ENCODE results near the gene C1QL4. TPM values are rescaled to one million over a fixed set of nuclear protein-coding genes. Genes with fewer than 3 reads are reported as not detected.

The C1QL4 gene
- total and polyA plus RNA-seq, 2 donors (not counting 1 experiment from before 2014, with no cell fraction given), result 0.17 TPM; not detected in 1

GRCh38 chr12:49332441-49332861 is 4.5 kb downstream of the C1QL4 start:
- H3K4me3 ChIP-seq (replicated peaks in 1 of 4; ENCODE audit: control extremely low read depth in 1 of 4, insufficient read depth in 1 of 4, low read depth in 3 of 4, low read length in 4 of 4), result no peak overlapping the region
- no peaks in the 10 kb centered on the region for H3K9me3 ChIP-seq (ENCODE audit: control insufficient read depth, insufficient read depth, low read depth, low read length)
- no peak overlapping the region for H2AFZ ChIP-seq (ENCODE audit: low read length)
- H3K4me1 ChIP-seq (ENCODE audit: control insufficient read depth, extremely low read depth, insufficient read depth, low read length), result no peaks in the 10 kb centered on the region
- TF ChIP-seq CTCF (conservative IDR thresholded peaks at IDR 0.05 in 1 of 2, IDR thresholded peaks at IDR 0.05 in 1 of 2; ENCODE audit: low read depth in 1 of 2, low read length in 2 of 2) (no peak), EZH2 (IDR thresholded peaks at IDR 0.05; ENCODE audit: low read length, missing control alignments) (no peak)
- H3K27me3 ChIP-seq (ENCODE audit: control insufficient read depth, insufficient read depth, low read length), result peaks cover 19% of the 10 kb centered on the region
- no peak for DNase-seq (ENCODE audit: low read depth in 2 of 2)
- no peak overlapping the region for H3K9ac ChIP-seq (ENCODE audit: insufficient read depth, low read length)
- no peaks in the 10 kb centered on the region for H3K79me2 ChIP-seq (ENCODE audit: control insufficient read depth, insufficient read depth, low read length)
- H4K20me1 ChIP-seq (ENCODE audit: control insufficient read depth, extremely low read depth, insufficient read depth, low read length), result no peaks in the 10 kb centered on the region
- H3K4me2 ChIP-seq (ENCODE audit: extremely low read depth, insufficient read depth, low read length), result no peak overlapping the region
- no peak overlapping the region for H3K27ac ChIP-seq (ENCODE audit: insufficient read depth, low read length)
- peaks cover 7% of the 10 kb centered on the region for H3K36me3 ChIP-seq (ENCODE audit: control insufficient read depth, insufficient read depth, low read length)

- no peak overlapping the region for H3K9ac ChIP-seq (ENCODE audit: insufficient read depth, low read length)
- DNase-seq (ENCODE audit: low read depth in 2 of 2), result peak; percentile 67 to 83
- H3K4me2 ChIP-seq (ENCODE audit: extremely low read depth, insufficient read depth, low read length), result no peak overlapping the region
- H3K4me1 ChIP-seq (ENCODE audit: control insufficient read depth, extremely low read depth, insufficient read depth, low read length), result no peaks in the 10 kb centered on the region
- H3K9me3 ChIP-seq (ENCODE audit: control insufficient read depth, insufficient read depth, low read depth, low read length), result no peaks in the 10 kb centered on the region
- H2AFZ ChIP-seq (ENCODE audit: low read length), result no peak overlapping the region
- H3K79me2 ChIP-seq (ENCODE audit: control insufficient read depth, insufficient read depth, low read length), result no peaks in the 10 kb centered on the region
- TF ChIP-seq EZH2 (IDR thresholded peaks at IDR 0.05; ENCODE audit: low read length, missing control alignments) (no peak), CTCF (conservative IDR thresholded peaks at IDR 0.05 in 1 of 2, IDR thresholded peaks at IDR 0.05 in 1 of 2; ENCODE audit: low read depth in 1 of 2, low read length in 2 of 2) (peak; percentile 80 to 90)
- no peaks in the 10 kb centered on the region for H4K20me1 ChIP-seq (ENCODE audit: control insufficient read depth, extremely low read depth, insufficient read depth, low read length)
- peaks cover 17% of the 10 kb centered on the region for H3K27me3 ChIP-seq (ENCODE audit: control insufficient read depth, insufficient read depth, low read length)
- H3K36me3 ChIP-seq (ENCODE audit: control insufficient read depth, insufficient read depth, low read length), result peaks cover 7% of the 10 kb centered on the region
- no peak overlapping the region for H3K4me3 ChIP-seq (replicated peaks in 1 of 4; ENCODE audit: control extremely low read depth in 1 of 4, insufficient read depth in 1 of 4, low read depth in 3 of 4, low read length in 4 of 4)
- no peak overlapping the region for H3K27ac ChIP-seq (ENCODE audit: insufficient read depth, low read length)
Observed at GRCh38 chr12:49331380-49332222, 5.4 kb downstream of the C1QL4 start.

- Histone ChIP-seq H2AFZ (ENCODE audit: low read length) (no peak overlapping the region), H3K4me1 (ENCODE audit: control insufficient read depth, extremely low read depth, insufficient read depth, low read length) (no peaks in the 10 kb centered on the region), H3K36me3 (ENCODE audit: control insufficient read depth, insufficient read depth, low read length) (peaks cover 11% of the 10 kb centered on the region), H3K9ac (ENCODE audit: insufficient read depth, low read length) (no peak overlapping the region), H3K9me3 (ENCODE audit: control insufficient read depth, insufficient read depth, low read depth, low read length) (no peaks in the 10 kb centered on the region), H3K4me2 (ENCODE audit: extremely low read depth, insufficient read depth, low read length) (no peak overlapping the region), H3K27ac (ENCODE audit: insufficient read depth, low read length) (no peak overlapping the region), H3K27me3 (ENCODE audit: control insufficient read depth, insufficient read depth, low read length) (peaks cover 10% of the 10 kb centered on the region), H3K4me3 (replicated peaks in 1 of 4; ENCODE audit: control extremely low read depth in 1 of 4, insufficient read depth in 1 of 4, low read depth in 3 of 4, low read length in 4 of 4) (no peak overlapping the region), H4K20me1 (ENCODE audit: control insufficient read depth, extremely low read depth, insufficient read depth, low read length) (no peaks in the 10 kb centered on the region), H3K79me2 (ENCODE audit: control insufficient read depth, insufficient read depth, low read length) (no peaks in the 10 kb centered on the region)
- DNase-seq (ENCODE audit: low read depth in 2 of 2), result no peak
- TF ChIP-seq CTCF (conservative IDR thresholded peaks at IDR 0.05 in 1 of 2, IDR thresholded peaks at IDR 0.05 in 1 of 2; ENCODE audit: low read depth in 1 of 2, low read length in 2 of 2) (no peak), EZH2 (IDR thresholded peaks at IDR 0.05; ENCODE audit: low read length, missing control alignments) (no peak)
Observed at GRCh38 chr12:49330631-49331379, 6.2 kb downstream of the C1QL4 start.

Data from fibroblast of lung (primary cell).